Bronchial epithelial cell (primary cell): Measurements from ENCODE around the gene ZNF487. TPM values are rescaled to one million over a fixed set of nuclear protein-coding genes. Genes with fewer than 3 reads are reported as not detected.

Source experiments
- DNase-seq: peaks from one replicate; pipeline ENCODE4 v3.0.0-alpha.2; 2010; ENCODE audit warnings: low read depth
- FAIRE-seq: peaks from 2 replicates; lab custom pipeline; 2011; peaks lifted over from hg19 to GRCh38; lab: Jason Lieb, UNC
- H3K27me3 ChIP-seq: 2 replicates; pipeline ENCODE4 v1.5.1; 2011; ENCODE audit warnings: low read length; ENCODE audit not compliant: control insufficient read depth, insufficient read depth
- H3K36me3 ChIP-seq: 2 replicates; pipeline ENCODE4 v1.5.1; 2011; ENCODE audit warnings: low read length; ENCODE audit not compliant: control insufficient read depth, insufficient read depth
- H3K4me3 ChIP-seq: 2 replicates; pipeline ENCODE4 v1.5.1; 2011; ENCODE audit warnings: mild to moderate bottlenecking, low read depth, low read length, control low read depth
- CTCF ChIP-seq: IDR thresholded peaks from 2 replicates; pipeline ENCODE4 v1.5.1; 2011; ENCODE audit warnings: mild to moderate bottlenecking, moderate library complexity, low read length, control low read depth, inconsistent platforms; ENCODE audit not compliant: insufficient read depth, severe bottlenecking
- total RNA-seq: library from RNA; depleted of rRNA; stranded (reverse); fragments of >200 nt; gene quantifications from 2 replicates; pipeline ENCODE4 v1.2.1, GENCODE V29; 2014

The ZNF487 gene
- total RNA-seq, 1 donor from 2014 or later: 2.1 TPM

- no peaks in the 10 kb centered on the region for H3K27me3 ChIP-seq
- H3K4me3 ChIP-seq: no peak overlapping the region
- TF ChIP-seq CTCF: no peak
- DNase-seq (no peak), FAIRE-seq (no peak)
- no peaks in the 10 kb centered on the region for H3K36me3 ChIP-seq
These were observed 25.4 kb upstream of the ZNF487 start for GRCh38 chr10:43411536-43411935.

GRCh38 chr10:43415544-43415943 is 21.4 kb upstream of the ZNF487 start:
- FAIRE-seq (no peak), DNase-seq (no peak)
- H3K27me3 ChIP-seq: no peaks in the 10 kb centered on the region
- no peak for TF ChIP-seq CTCF
- H3K36me3 ChIP-seq: no peaks in the 10 kb centered on the region
- H3K4me3 ChIP-seq: no peak overlapping the region

- FAIRE-seq (no peak), DNase-seq (no peak)
- Histone ChIP-seq H3K27me3 (no peaks in the 10 kb centered on the region), H3K36me3 (no peaks in the 10 kb centered on the region), H3K4me3 (no peak overlapping the region)
- TF ChIP-seq CTCF: no peak
These were observed 18.8 kb upstream of the ZNF487 start for GRCh38 chr10:43417950-43418768.

- FAIRE-seq (no peak), DNase-seq (no peak)
- H3K27me3 ChIP-seq: no peaks in the 10 kb centered on the region
- H3K36me3 ChIP-seq: no peaks in the 10 kb centered on the region
- no peak for TF ChIP-seq CTCF
- H3K4me3 ChIP-seq: peak overlapping the region; percentile 44
These were observed 16.9 kb upstream of the ZNF487 start for GRCh38 chr10:43419997-43420368.

- TF ChIP-seq CTCF: no peak
- Histone ChIP-seq H3K4me3 (peak overlapping the region; percentile 44), H3K36me3 (no peaks in the 10 kb centered on the region), H3K27me3 (no peaks in the 10 kb centered on the region)
- FAIRE-seq (no peak), DNase-seq (peak; percentile 64)
These were observed 16.3 kb upstream of the ZNF487 start for GRCh38 chr10:43420369-43421200.
